Measurements from ENCODE around the gene CCDC97.
A peak's percentile ranks its signal among the peaks of the same experiment; 100 is the strongest.

Gene CCDC97

GRCh38 chr19:41320185-41320518, 10.2 kb downstream of the CCDC97 start:
- no peak for DNase-seq (ENCODE audit: low read depth, low spot score)

GRCh38 chr19:41320568-41320967, 10.6 kb downstream of the CCDC97 start:
- DNase-seq (ENCODE audit: low read depth, low spot score) = no peak

- no peak for DNase-seq (ENCODE audit: low read depth, low spot score)
Observed at GRCh38 chr19:41321204-41321599, 11.2 kb downstream of the CCDC97 start.

GRCh38 chr19:41321600-41322270, 11.8 kb downstream of the CCDC97 start:
- DNase-seq (ENCODE audit: low read depth, low spot score) = no peak

GRCh38 chr19:41322451-41322850, 12.5 kb downstream of the CCDC97 start:
- DNase-seq (ENCODE audit: low read depth, low spot score) = no peak

- DNase-seq (ENCODE audit: low read depth, low spot score) = no peak
Observed at GRCh38 chr19:41323023-41323422, 13.1 kb downstream of the CCDC97 start.

- no peak for DNase-seq (ENCODE audit: low read depth, low spot score)
Observed at GRCh38 chr19:41323430-41324125, 13.6 kb downstream of the CCDC97 start.

- DNase-seq (ENCODE audit: low read depth, low spot score) = no peak
Observed at GRCh38 chr19:41324231-41324702, 14.3 kb downstream of the CCDC97 start.

GRCh38 chr19:41324921-41325639, 15.1 kb downstream of the CCDC97 start:
- no peak for DNase-seq (ENCODE audit: low read depth, low spot score)

GRCh38 chr19:41325640-41325946, 15.6 kb downstream of the CCDC97 start:
- no peak for DNase-seq (ENCODE audit: low read depth, low spot score)

- DNase-seq (ENCODE audit: low read depth, low spot score) = no peak
Observed at GRCh38 chr19:41325947-41326706, 16.2 kb downstream of the CCDC97 start.

GRCh38 chr19:41327076-41327575, 17.2 kb downstream of the CCDC97 start:
- DNase-seq (ENCODE audit: low read depth, low spot score) = no peak

- peak; percentile 51 for DNase-seq (ENCODE audit: low read depth, low spot score)
Observed at GRCh38 chr19:41327576-41328156, 17.7 kb downstream of the CCDC97 start.

- DNase-seq (ENCODE audit: low read depth, low spot score) = peak; percentile 30
Observed at GRCh38 chr19:41328157-41328841, 18.3 kb downstream of the CCDC97 start.

GRCh38 chr19:41328842-41329225, 18.9 kb downstream of the CCDC97 start:
- no peak for DNase-seq (ENCODE audit: low read depth, low spot score)

- DNase-seq (ENCODE audit: low read depth, low spot score) = no peak
Observed at GRCh38 chr19:41330481-41330880, 20.5 kb downstream of the CCDC97 start.

GRCh38 chr19:41330946-41331678, 21.1 kb downstream of the CCDC97 start:
- no peak for DNase-seq (ENCODE audit: low read depth, low spot score)

GRCh38 chr19:41332000-41332399, 22.0 kb downstream of the CCDC97 start:
- DNase-seq (ENCODE audit: low read depth, low spot score) = no peak

- DNase-seq (ENCODE audit: low read depth, low spot score) = no peak
Observed at GRCh38 chr19:41332468-41332867, 22.5 kb downstream of the CCDC97 start.

- DNase-seq (ENCODE audit: low read depth, low spot score) = no peak
Observed at GRCh38 chr19:41334793-41335192, 24.8 kb downstream of the CCDC97 start.

Data from activated naive CD8-positive, alpha-beta T cell treated with anti-CD3 and anti-CD28 coated beads, Interleukin-2, amount 50 U/mL, for 16 hours (primary cell).